GM21737 (cell line): ENCODE measurements around the gene CHD5.

Experiments
- ATAC-seq: cut with Tn5 transposase; IDR thresholded peaks from one replicate; pipeline ENCODE4 v1.9.1; 2021; ENCODE audit warnings: mild to moderate bottlenecking, moderate library complexity; ENCODE audit not compliant: unreplicated experiment

The CHD5 gene

DNA sequence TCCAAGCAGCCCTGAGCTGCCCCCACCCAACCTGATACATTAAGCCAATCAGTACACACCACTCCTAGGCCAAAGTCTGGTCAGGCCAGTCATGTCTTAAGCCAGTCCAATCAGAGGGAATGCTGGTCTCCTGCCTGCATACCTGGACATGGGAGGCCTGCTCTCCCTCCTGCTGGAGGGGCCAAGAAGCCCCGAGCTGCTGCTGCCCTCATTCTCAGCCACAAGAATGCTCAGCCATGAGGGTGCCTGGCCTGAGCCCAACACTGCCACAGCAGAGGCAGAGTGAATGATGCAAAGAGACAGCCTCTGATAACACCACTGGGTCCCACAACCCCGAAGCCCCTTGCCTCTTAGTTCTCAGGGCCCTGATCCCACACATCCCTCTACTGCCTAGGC lies 23.0 kb downstream of the CHD5 start:
- no peak for ATAC-seq

GRCh38 chr1:6154525-6155319 lies 25.4 kb downstream of the CHD5 start:
- ATAC-seq: no peak

- ATAC-seq: no peak
These were observed 27.2 kb downstream of the CHD5 start for GRCh38 chr1:6152882-6153281.

DNA sequence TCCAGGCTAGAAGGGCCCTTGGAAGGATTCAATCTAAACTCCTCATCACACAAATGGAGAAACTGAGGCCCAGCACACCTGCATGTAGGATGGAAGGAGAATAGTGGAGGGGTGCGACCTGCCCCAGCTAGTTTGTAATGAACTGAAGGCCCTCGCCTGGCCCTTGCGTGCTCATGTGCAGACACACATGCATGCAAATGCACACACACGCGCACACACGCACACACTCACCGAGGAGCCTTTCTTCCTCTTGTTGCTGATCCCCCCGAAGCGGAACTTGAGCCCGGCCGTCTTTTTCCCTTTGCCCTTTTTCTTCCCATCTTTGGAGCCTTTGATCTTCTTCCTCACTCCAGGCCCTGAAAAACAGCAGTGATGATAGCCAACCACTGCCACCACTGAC lies 27.9 kb downstream of the CHD5 start:
- ATAC-seq: no peak

DNA sequence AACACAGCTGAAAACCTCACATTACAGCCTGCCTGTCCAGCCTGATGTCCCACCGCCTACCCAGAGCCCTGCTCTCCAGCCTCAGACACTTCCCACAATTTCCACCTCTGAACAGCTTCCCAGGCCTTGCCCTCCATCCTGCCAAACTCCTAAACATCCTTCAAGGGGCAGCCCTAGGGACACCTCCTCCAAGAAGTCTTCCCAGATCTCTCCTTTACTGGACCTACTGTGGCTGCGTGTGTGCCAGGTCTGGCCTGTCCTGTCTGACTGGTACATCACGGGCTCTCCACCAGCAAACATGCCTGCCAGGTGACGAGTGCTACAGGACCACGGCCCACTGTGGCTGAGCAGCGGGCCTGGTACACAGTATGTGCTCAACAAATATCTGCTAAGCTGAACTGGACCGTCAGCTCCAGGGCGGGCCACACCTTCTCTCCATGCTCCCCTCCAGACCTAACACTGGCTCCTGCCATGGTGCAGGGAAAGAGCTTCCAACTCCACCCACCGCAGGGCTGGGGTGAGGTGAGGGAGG lies 28.8 kb downstream of the CHD5 start:
- no peak for ATAC-seq

DNA sequence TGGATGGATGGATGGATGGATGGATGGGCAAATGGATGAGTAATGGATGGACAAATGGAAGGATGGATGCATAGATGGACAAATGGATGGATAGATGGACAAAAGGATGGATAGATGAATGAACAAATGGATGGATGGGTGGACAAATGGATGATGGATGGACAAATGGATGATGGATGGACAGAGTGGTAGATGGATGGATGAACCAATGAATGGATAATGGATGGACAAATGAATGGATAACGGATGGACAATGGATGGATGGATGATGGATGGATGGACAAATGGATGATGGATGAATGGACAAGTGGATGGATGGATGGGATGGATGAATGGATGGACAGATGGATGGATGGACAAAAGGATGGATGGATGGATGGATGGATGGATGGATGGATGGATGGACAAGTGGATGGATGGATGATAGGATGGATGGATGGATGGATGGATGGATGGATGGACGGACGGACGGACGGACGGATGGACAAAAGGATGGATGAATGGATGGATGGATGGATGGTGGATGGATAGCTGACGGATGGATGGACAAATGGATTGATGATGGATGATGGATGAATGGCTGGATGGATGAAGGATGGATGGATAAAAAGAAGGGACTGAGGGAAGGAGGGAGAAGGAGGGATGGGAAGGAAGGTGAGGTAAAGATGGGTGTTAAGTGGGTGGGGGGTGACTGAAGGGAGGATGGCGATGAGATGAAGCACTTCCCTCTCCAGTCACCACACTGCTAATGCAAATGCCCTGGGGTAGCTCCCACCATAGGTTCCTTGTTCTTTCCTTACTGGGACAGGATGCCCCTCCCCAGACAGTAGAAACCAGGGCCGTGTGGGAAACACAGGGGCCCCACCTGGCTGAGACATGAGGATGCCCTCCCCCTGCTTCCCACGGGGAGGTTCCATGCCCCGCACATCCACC lies 29.8 kb downstream of the CHD5 start:
- no peak for ATAC-seq

GRCh38 chr1:6149597-6149996 lies 30.5 kb downstream of the CHD5 start:
- ATAC-seq: no peak

GRCh38 chr1:6148497-6149241 lies 31.5 kb downstream of the CHD5 start:
- ATAC-seq: no peak

- no peak for ATAC-seq
These were observed 34.2 kb downstream of the CHD5 start for GRCh38 chr1:6145864-6146410.

GRCh38 chr1:6145396-6145750 lies 34.7 kb downstream of the CHD5 start:
- no peak for ATAC-seq

- ATAC-seq: no peak
These were observed 35.3 kb downstream of the CHD5 start for GRCh38 chr1:6144647-6145395.

GRCh38 chr1:6144175-6144574 lies 35.9 kb downstream of the CHD5 start:
- ATAC-seq: no peak

- no peak for ATAC-seq
These were observed 36.7 kb downstream of the CHD5 start for GRCh38 chr1:6143395-6143794.

GRCh38 chr1:6142734-6143133 lies 37.4 kb downstream of the CHD5 start:
- no peak for ATAC-seq

DNA sequence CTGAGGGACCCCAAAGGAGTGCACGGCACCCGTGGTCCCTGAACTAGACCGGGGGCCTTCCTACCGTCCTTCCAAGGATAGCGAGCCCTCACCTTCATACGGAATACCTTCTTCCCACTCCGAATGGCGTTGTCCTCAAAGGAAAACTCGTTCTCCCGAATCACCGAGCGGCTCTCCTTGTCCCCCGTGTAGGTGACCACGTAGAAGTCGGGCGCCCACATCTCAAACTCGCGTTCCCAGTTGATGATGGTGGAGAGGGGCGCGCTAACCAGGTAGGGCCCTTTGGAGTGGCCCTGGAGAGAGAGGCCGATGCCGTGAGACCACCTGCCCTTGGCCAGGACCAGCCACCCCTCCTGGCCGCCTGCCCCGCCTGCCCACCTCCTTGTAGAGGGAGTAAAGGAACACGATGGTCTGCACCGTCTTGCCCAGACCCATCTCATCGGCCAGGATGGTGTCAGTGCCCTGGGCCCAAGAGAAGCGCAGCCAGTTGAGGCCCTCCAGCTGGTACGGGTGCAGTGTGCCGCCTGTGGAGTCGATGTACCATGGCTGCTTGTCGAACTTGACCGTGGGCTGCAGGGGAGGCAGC lies 38.0 kb downstream of the CHD5 start:
- no peak for ATAC-seq

DNA sequence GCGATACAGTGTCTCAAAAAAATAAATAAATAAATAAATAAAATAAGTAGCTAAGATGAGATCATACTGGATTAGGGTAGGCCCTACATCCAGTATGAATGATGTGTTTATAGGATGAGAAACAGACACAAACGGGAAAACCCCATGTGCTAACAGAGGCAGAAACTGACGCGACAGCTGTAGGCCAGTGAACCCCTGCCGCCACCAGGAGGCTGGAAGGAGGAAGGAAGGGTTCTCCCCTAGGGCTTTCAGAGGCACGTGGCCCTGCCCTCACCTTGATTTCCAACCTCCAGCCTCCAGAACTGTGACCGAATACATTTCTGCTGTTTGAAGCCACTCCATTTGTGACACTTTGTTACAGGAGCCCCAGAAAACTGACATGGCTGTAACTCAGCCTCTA lies 38.5 kb downstream of the CHD5 start:
- no peak for ATAC-seq

GRCh38 chr1:6140413-6140812 lies 39.7 kb downstream of the CHD5 start:
- ATAC-seq: no peak

DNA sequence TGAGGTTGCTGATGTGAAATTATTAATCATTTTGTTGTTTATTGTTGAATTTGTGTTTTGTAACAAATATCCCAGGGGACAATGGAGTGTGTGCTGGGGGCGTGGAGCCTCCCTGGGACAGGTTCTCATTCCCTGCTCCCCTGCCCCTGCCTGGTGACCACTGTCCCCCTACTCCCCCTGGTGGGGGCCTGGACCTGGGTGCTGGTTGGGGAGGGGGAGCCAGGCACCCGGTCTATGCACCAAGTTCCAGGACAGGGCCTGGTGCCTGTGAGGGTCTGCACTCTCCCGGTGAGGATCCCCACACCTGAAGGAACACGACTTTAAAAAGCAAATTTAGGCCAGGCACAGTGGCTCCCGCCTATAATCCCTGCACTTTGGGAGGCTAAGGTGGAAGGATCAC lies 42.4 kb downstream of the CHD5 start:
- no peak for ATAC-seq

- no peak for ATAC-seq
These were observed 43.5 kb downstream of the CHD5 start for GRCh38 chr1:6136516-6137220.
